K562 (cell line): Measurements from ENCODE around the gene EXOC3L1. TPM values are rescaled to one million over a fixed set of nuclear protein-coding genes. Genes with fewer than 3 reads are reported as not detected.

ENCODE experiments used
- BACH1 ChIP-seq: fragments of 200-800 bp; sonication (Bioruptor generic); IDR thresholded peaks from 2 replicates; pipeline ENCODE4 v1.6.1; 2016; ENCODE audit warnings: missing genetic modification characterization, missing compliant biosample characterization
- DPF2 ChIP-seq: fragments of 450-650 bp; IDR thresholded peaks from 2 replicates; pipeline ENCODE4 v1.6.1; 2016
- FIP1L1 ChIP-seq: fragments of 200-400 bp; formaldehyde crosslinking; IDR thresholded peaks from 2 replicates; pipeline ENCODE4 v1.6.1; 2018; ENCODE audit warnings: mild to moderate bottlenecking, low read depth, low read length; ENCODE audit not compliant: poor library complexity, severe bottlenecking
- HCFC1 ChIP-seq: IDR thresholded peaks from 2 replicates; pipeline ENCODE4 v1.6.1; 2012; ENCODE audit warnings: low read depth, low read length, improper control_type of control experiment
- SNRNP70 ChIP-seq: fragments of 200-400 bp; formaldehyde crosslinking; optimal IDR thresholded peaks from 2 replicates; pipeline ENCODE3; 2017; ENCODE audit warnings: low read depth, low read length
- YY1 ChIP-seq, 3 experiments: IDR thresholded peaks; 2 replicates each; pipeline ENCODE4 v1.6.1; 2011; ENCODE audit warnings: low read length in 2 of 3, mild to moderate bottlenecking in 2 of 3, moderate library complexity in 2 of 3, borderline replicate concordance in 1 of 3, control low read depth in 1 of 3, low read depth in 1 of 3; ENCODE audit not compliant: insufficient read depth in 3 of 3, insufficient replicate concordance in 2 of 3, control insufficient read depth in 1 of 3, insufficient read length in 1 of 3; ENCODE audit errors: extremely low read depth in 1 of 3
- ZFPM2 ChIP-seq: fragments of 250-450 bp; sonication (Bioruptor Pico); IDR thresholded peaks from 2 replicates; pipeline ENCODE4 v1.5.1; 2022; ENCODE audit warnings: mild to moderate bottlenecking
- polyA plus RNA-seq, 8 experiments: library from polyadenylated mRNA; depleted of rRNA in 4 of 8; stranded (reverse) in 5 of 8; unstranded in 3 of 8; fragments of >200 nt; fragmentation: Nextera tagmentation in 2 of 8; fragmentation: Illumina TruSeq in 1 of 8; extraction: Ambion mirVana in 2 of 8; extraction: Trizol in 1 of 8; gene quantifications; 2 replicates each; pipeline versions ENCODE4 v1.2.1 to v1.2.3, GENCODE V29; 2011 to 2014; ENCODE audit warnings: inconsistent platforms in 1 of 8, missing spikeins in 1 of 8
- total RNA-seq, 7 experiments: library from RNA; depleted of rRNA in 6 of 7; stranded (reverse); fragments of >200 nt in 6 of 7; fragmentation: Illumina TruSeq in 2 of 7; extraction: Trizol in 2 of 7; gene quantifications; 2 replicates each; pipeline versions ENCODE4 v1.2.1 to v1.2.3, GENCODE V29; 2011 to 2021; ENCODE audit warnings: low replicate concordance in 1 of 7
- TF ChIP-seq, protein P1 (sequence below), 3 experiments: fragments of 200-800 bp in 1 of 3; sonication (Bioruptor generic) in 1 of 3; sonication (generic) in 1 of 3; formaldehyde crosslinking in 1 of 3; IDR thresholded peaks; 2 replicates each; pipeline versions ENCODE4 v1.6.1 to v1.8.0; 2016 to 2022; ENCODE audit warnings: mild to moderate bottlenecking in 2 of 3, missing compliant biosample characterization in 2 of 3, missing genetic modification characterization in 2 of 3, missing genetic modification reagents in 1 of 3
- TF ChIP-seq, protein P2 (sequence below): fragments of 450-650 bp; IDR thresholded peaks from 2 replicates; pipeline ENCODE4 v1.6.1; 2016; ENCODE audit warnings: missing biosample characterization, missing genetic modification characterization

Gene EXOC3L1
- total and polyA plus RNA-seq, 9 of the 15 experiments (the other 6 are each of a cell fraction or from before 2014, with no cell fraction given), result 0.08 TPM; not detected in 8

GRCh38 chr16:67204076-67204475 is 14.1 kb upstream of the EXOC3L1 start (continued):
- TF ChIP-seq SNRNP70 (no peak), YY1 (IDR thresholded peaks at IDR 0.05; ENCODE audit: borderline replicate concordance in 1 of 3, control insufficient read depth in 1 of 3, extremely low read depth in 1 of 3, insufficient read depth in 3 of 3, insufficient read length in 1 of 3, insufficient replicate concordance in 2 of 3, low read depth in 1 of 3, low read length in 2 of 3) (no peak), FIP1L1 (no peak), BACH1 (tag) (no peak), ZFPM2 (CRISPR knock-in tag) (no peak), HCFC1 (no peak), DPF2 (no peak)
- TF ChIP-seq, protein P1, sequence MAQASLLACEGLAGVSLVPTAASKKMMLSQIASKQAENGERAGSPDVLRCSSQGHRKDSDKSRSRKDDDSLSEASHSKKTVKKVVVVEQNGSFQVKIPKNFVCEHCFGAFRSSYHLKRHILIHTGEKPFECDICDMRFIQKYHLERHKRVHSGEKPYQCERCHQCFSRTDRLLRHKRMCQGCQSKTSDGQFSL (CRISPR knock-in tag; IDR thresholded peaks at IDR 0.05), result no peak
- TF ChIP-seq, protein P1 (tag; IDR thresholded peaks at IDR 0.05), result no peak
- TF ChIP-seq, protein P2, sequence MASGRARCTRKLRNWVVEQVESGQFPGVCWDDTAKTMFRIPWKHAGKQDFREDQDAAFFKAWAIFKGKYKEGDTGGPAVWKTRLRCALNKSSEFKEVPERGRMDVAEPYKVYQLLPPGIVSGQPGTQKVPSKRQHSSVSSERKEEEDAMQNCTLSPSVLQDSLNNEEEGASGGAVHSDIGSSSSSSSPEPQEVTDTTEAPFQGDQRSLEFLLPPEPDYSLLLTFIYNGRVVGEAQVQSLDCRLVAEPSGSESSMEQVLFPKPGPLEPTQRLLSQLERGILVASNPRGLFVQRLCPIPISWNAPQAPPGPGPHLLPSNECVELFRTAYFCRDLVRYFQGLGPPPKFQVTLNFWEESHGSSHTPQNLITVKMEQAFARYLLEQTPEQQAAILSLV (tag), result no peak
- TF ChIP-seq, all 486 proteins: peak for 0
